Measurements from ENCODE around the gene SLC18A2. TPM values are rescaled to one million over a fixed set of nuclear protein-coding genes. Genes with fewer than 3 reads are reported as not detected.
"Not testable (repeated sequence)": the region's sequence is repeated elsewhere in the genome, so short reads cannot be mapped to it uniquely, and the experiment has no call there.

The SLC18A2 gene
- polyA plus RNA-seq, 4 donors, result 0.22 to 0.57 (median 0.33) TPM

DNA sequence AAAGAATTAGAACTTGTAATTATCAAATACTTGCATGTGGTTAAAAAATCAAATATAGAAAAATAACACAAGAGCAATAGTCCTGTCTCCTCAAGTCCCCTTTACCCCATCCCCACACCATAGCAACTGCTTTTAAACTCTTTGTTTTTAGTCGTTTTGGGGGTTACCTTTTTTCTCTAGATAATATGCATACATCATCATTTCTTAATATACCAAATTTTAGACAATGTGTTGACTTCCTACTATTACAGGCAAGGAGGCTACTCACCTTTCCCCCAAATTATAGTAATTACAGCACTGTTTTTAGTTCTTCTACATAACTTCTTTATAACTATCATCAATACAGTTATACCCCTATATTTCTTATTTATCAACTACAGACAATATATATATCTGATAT, 57.3 kb downstream of the SLC18A2 start:
- Histone ChIP-seq H3K36me3 (ENCODE audit: control insufficient read depth in 3 of 3, insufficient read depth in 2 of 3, low read depth in 1 of 3, low read length in 3 of 3) (no peaks in the 10 kb centered on the region), H3K4me3 (ENCODE audit: low read depth in 1 of 3, low read length in 3 of 3) (no peak overlapping the region), H3K27ac (ENCODE audit: low read depth in 1 of 3, low read length in 2 of 3) (no peak overlapping the region), H3K27me3 (ENCODE audit: control insufficient read depth in 3 of 3, insufficient read depth in 3 of 3, low read length in 3 of 3) (no peaks in the 10 kb centered on the region), H3K9me3 (ENCODE audit: control insufficient read depth in 2 of 2, insufficient read depth in 1 of 2, low read depth in 1 of 2, low read length in 1 of 2) (peaks cover 0 to 7% of the 10 kb centered on the region in 2 donors), H3K4me1 (ENCODE audit: control insufficient read depth in 3 of 3, insufficient read depth in 2 of 3, low read depth in 1 of 3, low read length in 2 of 3) (no peaks in the 10 kb centered on the region)
- FAIRE-seq, result no peak
- 64 to 82% (median 82%) methylated on average over 1 of the region's 1 CpG for WGBS, 3 donors
- no peak for DNase-seq

DNA sequence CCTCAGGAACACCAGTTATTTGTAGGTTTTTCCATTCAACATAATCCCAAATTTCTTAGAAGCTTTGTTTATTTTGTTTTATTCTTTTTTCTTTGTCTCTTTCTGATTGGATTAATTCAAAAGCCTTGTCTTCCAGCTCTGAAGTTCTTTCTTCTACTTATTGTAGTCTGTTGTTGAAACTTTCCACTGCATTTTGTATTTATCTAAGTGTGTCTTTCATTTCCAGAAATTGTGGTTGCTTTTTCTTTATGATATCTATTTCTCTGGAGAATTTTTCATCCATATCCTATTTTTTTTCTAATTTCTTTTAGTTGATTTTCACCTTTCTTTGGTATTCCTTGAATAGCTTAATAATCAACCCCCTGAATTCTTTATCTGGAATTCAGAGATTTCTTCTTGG, 58.5 kb downstream of the SLC18A2 start:
- FAIRE-seq, result no peak
- no peak for DNase-seq
- H3K27ac ChIP-seq (ENCODE audit: low read depth in 1 of 3, low read length in 2 of 3), result no peak overlapping the region
- no peaks in the 10 kb centered on the region for H3K4me1 ChIP-seq (ENCODE audit: control insufficient read depth in 3 of 3, insufficient read depth in 2 of 3, low read depth in 1 of 3, low read length in 2 of 3)
- H3K4me3 ChIP-seq (ENCODE audit: low read depth in 1 of 3, low read length in 3 of 3), result no peak overlapping the region
- peaks cover 0 to 6% (median 0%) of the 10 kb centered on the region in 3 donors for H3K36me3 ChIP-seq (ENCODE audit: control insufficient read depth in 3 of 3, insufficient read depth in 2 of 3, low read depth in 1 of 3, low read length in 3 of 3)
- H3K9me3 ChIP-seq (ENCODE audit: control insufficient read depth in 2 of 2, insufficient read depth in 1 of 2, low read depth in 1 of 2, low read length in 1 of 2), result peaks cover 0 to 15% of the 10 kb centered on the region in 2 donors
- no peaks in the 10 kb centered on the region for H3K27me3 ChIP-seq (ENCODE audit: control insufficient read depth in 3 of 3, insufficient read depth in 3 of 3, low read length in 3 of 3)

DNA sequence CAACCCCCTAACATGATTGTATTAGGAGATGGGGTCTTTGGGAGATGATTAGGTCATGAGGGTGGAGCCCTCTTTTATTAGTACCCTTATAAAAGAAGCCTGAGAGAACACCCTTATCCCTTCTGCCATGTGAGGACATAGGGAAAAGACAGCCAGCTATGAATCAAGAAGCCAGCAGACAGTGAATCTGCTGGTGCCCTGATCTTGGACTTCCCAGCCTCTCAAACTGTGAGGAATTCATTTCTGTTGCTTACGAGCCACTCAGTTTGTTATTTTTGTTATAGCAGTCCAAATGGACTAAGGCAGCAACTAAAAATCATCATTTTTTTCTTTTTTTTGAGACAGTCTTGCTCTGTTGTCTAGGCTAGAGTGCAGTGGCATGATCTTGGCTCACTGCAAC, 59.8 kb downstream of the SLC18A2 start:
- Histone ChIP-seq H3K36me3 (ENCODE audit: control insufficient read depth in 3 of 3, insufficient read depth in 2 of 3, low read depth in 1 of 3, low read length in 3 of 3) (peaks cover 0 to 9% (median 2%) of the 10 kb centered on the region in 3 donors), H3K4me3 (ENCODE audit: low read depth in 1 of 3, low read length in 3 of 3) (no peak overlapping the region), H3K27me3 (ENCODE audit: control insufficient read depth in 3 of 3, insufficient read depth in 3 of 3, low read length in 3 of 3) (no peaks in the 10 kb centered on the region), H3K27ac (ENCODE audit: low read depth in 1 of 3, low read length in 2 of 3) (no peak overlapping the region), H3K9me3 (ENCODE audit: control insufficient read depth in 2 of 2, insufficient read depth in 1 of 2, low read depth in 1 of 2, low read length in 1 of 2) (peaks cover 0 to 15% of the 10 kb centered on the region in 2 donors), H3K4me1 (ENCODE audit: control insufficient read depth in 3 of 3, insufficient read depth in 2 of 3, low read depth in 1 of 3, low read length in 2 of 3) (no peaks in the 10 kb centered on the region)
- no peak for DNase-seq
- 95 to 100% (median 98%) methylated on average over 1 of the region's 1 CpG for WGBS, 3 donors
- FAIRE-seq, result no peak

DNA sequence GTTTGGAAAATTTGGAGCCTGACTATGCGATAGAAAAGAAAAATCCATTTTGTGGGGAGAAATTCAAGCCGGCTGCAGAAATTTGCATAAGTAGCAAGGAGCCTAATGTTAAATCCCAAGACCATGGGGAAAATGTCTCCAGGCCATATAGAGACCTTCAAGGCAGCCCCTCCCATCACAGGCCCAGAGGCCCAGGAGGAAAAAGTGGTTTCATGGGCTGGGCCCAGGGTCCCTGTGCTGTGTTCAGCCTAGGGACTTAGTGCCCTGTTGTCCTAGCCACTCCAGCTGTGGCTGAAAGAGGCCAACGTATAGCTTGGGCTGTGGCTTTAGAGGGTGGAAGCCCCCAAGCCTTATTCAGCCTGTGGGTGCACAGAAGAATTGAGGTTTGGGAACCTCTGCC, 62.5 kb downstream of the SLC18A2 start:
- not testable (repeated sequence) for H3K27ac ChIP-seq (ENCODE audit: low read depth in 1 of 3, low read length in 2 of 3); H3K4me3 ChIP-seq (ENCODE audit: low read depth in 1 of 3, low read length in 3 of 3); H3K27me3 ChIP-seq (ENCODE audit: control insufficient read depth in 3 of 3, insufficient read depth in 3 of 3, low read length in 3 of 3); H3K4me1 ChIP-seq (ENCODE audit: control insufficient read depth in 3 of 3, insufficient read depth in 2 of 3, low read depth in 1 of 3, low read length in 2 of 3); H3K36me3 ChIP-seq (ENCODE audit: control insufficient read depth in 3 of 3, insufficient read depth in 2 of 3, low read depth in 1 of 3, low read length in 3 of 3); DNase-seq; FAIRE-seq
- WGBS, 3 donors, result 98 to 100% (median 99%) methylated on average over 3 of the region's 3 CpGs
- H3K9me3 ChIP-seq (ENCODE audit: control insufficient read depth in 2 of 2, insufficient read depth in 1 of 2, low read depth in 1 of 2, low read length in 1 of 2), result peaks cover 0 to 15% of the 10 kb centered on the region in 2 donors

DNA sequence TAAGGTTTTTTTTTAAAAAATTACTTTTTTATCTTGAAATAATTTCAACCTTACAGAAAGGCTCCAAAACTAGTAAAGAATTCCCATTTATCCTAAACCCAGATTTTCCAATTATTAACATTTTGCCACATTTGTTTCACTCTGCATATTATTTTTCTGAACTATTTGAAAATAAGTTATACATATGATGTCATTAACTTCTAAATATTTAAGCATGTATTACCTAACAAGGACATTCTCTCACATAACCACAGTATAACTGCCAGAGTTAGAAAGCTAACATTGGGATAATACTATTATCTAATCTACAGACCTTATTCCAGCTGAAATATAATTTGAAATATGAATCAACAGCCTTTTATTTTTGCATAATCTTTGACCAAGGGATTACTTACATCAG, 65.8 kb downstream of the SLC18A2 start:
- Histone ChIP-seq H3K36me3 (ENCODE audit: control insufficient read depth in 3 of 3, insufficient read depth in 2 of 3, low read depth in 1 of 3, low read length in 3 of 3) (peaks cover 0 to 9% (median 2%) of the 10 kb centered on the region in 3 donors), H3K9me3 (ENCODE audit: control insufficient read depth in 2 of 2, insufficient read depth in 1 of 2, low read depth in 1 of 2, low read length in 1 of 2) (peaks cover 0 to 12% of the 10 kb centered on the region in 2 donors), H3K27ac (ENCODE audit: low read depth in 1 of 3, low read length in 2 of 3) (no peak overlapping the region), H3K4me1 (ENCODE audit: control insufficient read depth in 3 of 3, insufficient read depth in 2 of 3, low read depth in 1 of 3, low read length in 2 of 3) (no peaks in the 10 kb centered on the region), H3K27me3 (ENCODE audit: control insufficient read depth in 3 of 3, insufficient read depth in 3 of 3, low read length in 3 of 3) (no peaks in the 10 kb centered on the region), H3K4me3 (ENCODE audit: low read depth in 1 of 3, low read length in 3 of 3) (no peak overlapping the region)
- no peak for DNase-seq
- FAIRE-seq, result no peak

- Histone ChIP-seq H3K4me3 (ENCODE audit: low read depth in 1 of 3, low read length in 3 of 3) (no peak overlapping the region), H3K9me3 (ENCODE audit: control insufficient read depth in 2 of 2, insufficient read depth in 1 of 2, low read depth in 1 of 2, low read length in 1 of 2) (no peaks in the 10 kb centered on the region), H3K4me1 (ENCODE audit: control insufficient read depth in 3 of 3, insufficient read depth in 2 of 3, low read depth in 1 of 3, low read length in 2 of 3) (no peaks in the 10 kb centered on the region), H3K27me3 (ENCODE audit: control insufficient read depth in 3 of 3, insufficient read depth in 3 of 3, low read length in 3 of 3) (no peaks in the 10 kb centered on the region), H3K27ac (ENCODE audit: low read depth in 1 of 3, low read length in 2 of 3) (no peak overlapping the region), H3K36me3 (ENCODE audit: control insufficient read depth in 3 of 3, insufficient read depth in 2 of 3, low read depth in 1 of 3, low read length in 3 of 3) (peaks cover 0 to 9% (median 1%) of the 10 kb centered on the region in 3 donors)
- WGBS, 3 donors, result 92 to 95% (median 95%) methylated on average over 5 of the region's 5 CpGs
- FAIRE-seq, result no peak
- DNase-seq, result no peak
These were observed 70.3 kb downstream of the SLC18A2 start for GRCh38 chr10:117311261-117311660.

GRCh38 chr10:117312430-117312829, 71.5 kb downstream of the SLC18A2 start:
- no peaks in the 10 kb centered on the region for H3K4me1 ChIP-seq (ENCODE audit: control insufficient read depth in 3 of 3, insufficient read depth in 2 of 3, low read depth in 1 of 3, low read length in 2 of 3)
- no peak overlapping the region for H3K27ac ChIP-seq (ENCODE audit: low read depth in 1 of 3, low read length in 2 of 3)
- H3K9me3 ChIP-seq (ENCODE audit: control insufficient read depth in 2 of 2, insufficient read depth in 1 of 2, low read depth in 1 of 2, low read length in 1 of 2), result no peaks in the 10 kb centered on the region
- no peaks in the 10 kb centered on the region for H3K27me3 ChIP-seq (ENCODE audit: control insufficient read depth in 3 of 3, insufficient read depth in 3 of 3, low read length in 3 of 3)
- DNase-seq (no peak), FAIRE-seq (no peak)
- WGBS, 3 donors, result 88% methylated on average over 4 of the region's 4 CpGs
- peaks cover 0 to 9% (median 3%) of the 10 kb centered on the region in 3 donors for H3K36me3 ChIP-seq (ENCODE audit: control insufficient read depth in 3 of 3, insufficient read depth in 2 of 3, low read depth in 1 of 3, low read length in 3 of 3)
- no peak overlapping the region for H3K4me3 ChIP-seq (ENCODE audit: low read depth in 1 of 3, low read length in 3 of 3)

DNA sequence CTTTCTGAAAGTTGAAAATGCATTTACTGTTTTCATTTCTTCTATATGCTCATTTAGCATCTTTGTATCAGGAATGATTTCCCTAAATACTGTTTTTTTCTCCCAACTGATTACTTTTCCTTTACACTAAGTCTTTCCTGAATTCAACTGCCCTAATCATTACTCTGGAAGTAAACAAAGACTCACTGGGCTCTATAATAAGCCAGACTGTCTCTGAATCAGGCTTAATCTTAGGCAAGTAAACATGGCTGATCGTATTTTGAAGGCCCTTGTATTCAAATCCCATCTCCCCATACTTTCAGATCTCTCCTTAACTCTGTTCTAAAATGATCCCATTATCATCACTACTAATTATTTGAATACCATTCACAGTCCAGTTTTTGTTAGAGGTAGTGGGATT, 72.7 kb downstream of the SLC18A2 start:
- WGBS, 3 donors, result 73 to 93% (median 92%) methylated on average over 1 of the region's 1 CpG
- no peak for DNase-seq
- no peak for FAIRE-seq
- Histone ChIP-seq H3K4me1 (ENCODE audit: control insufficient read depth in 3 of 3, insufficient read depth in 2 of 3, low read depth in 1 of 3, low read length in 2 of 3) (no peaks in the 10 kb centered on the region), H3K9me3 (ENCODE audit: control insufficient read depth in 2 of 2, insufficient read depth in 1 of 2, low read depth in 1 of 2, low read length in 1 of 2) (no peaks in the 10 kb centered on the region), H3K27ac (ENCODE audit: low read depth in 1 of 3, low read length in 2 of 3) (no peak overlapping the region), H3K4me3 (ENCODE audit: low read depth in 1 of 3, low read length in 3 of 3) (no peak overlapping the region), H3K36me3 (ENCODE audit: control insufficient read depth in 3 of 3, insufficient read depth in 2 of 3, low read depth in 1 of 3, low read length in 3 of 3) (peaks cover 0 to 9% (median 3%) of the 10 kb centered on the region in 3 donors), H3K27me3 (ENCODE audit: control insufficient read depth in 3 of 3, insufficient read depth in 3 of 3, low read length in 3 of 3) (no peaks in the 10 kb centered on the region)

DNA sequence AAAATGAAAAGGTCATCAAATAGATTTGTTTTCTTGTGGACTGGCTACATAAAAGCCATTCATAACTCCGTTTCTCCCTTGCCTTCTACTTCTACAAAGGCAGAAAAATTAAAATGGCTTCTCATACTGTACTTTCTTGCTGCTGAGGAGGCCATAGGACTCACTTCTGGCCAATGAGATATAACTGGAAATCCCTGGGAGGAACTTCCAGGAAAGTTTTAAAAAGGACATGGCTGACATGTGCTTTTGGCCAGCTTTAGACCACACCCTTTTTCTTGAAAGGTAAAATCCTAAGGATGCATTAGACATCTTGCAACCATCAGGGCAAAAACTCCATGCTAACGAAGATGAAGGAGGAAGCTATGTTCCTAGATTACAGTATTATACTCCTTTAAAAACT, 75.8 kb downstream of the SLC18A2 start:
- H3K4me1 ChIP-seq (ENCODE audit: control insufficient read depth in 3 of 3, insufficient read depth in 2 of 3, low read depth in 1 of 3, low read length in 2 of 3), result no peaks in the 10 kb centered on the region
- no peak for DNase-seq
- 96% methylated on average over 2 of the region's 2 CpGs for WGBS, 3 donors
- no peak overlapping the region for H3K27ac ChIP-seq (ENCODE audit: low read depth in 1 of 3, low read length in 2 of 3)
- no peak for FAIRE-seq
- H3K36me3 ChIP-seq (ENCODE audit: control insufficient read depth in 3 of 3, insufficient read depth in 2 of 3, low read depth in 1 of 3, low read length in 3 of 3), result peaks cover 0 to 8% (median 3%) of the 10 kb centered on the region in 3 donors
- no peaks in the 10 kb centered on the region for H3K9me3 ChIP-seq (ENCODE audit: control insufficient read depth in 2 of 2, insufficient read depth in 1 of 2, low read depth in 1 of 2, low read length in 1 of 2)
- no peaks in the 10 kb centered on the region for H3K27me3 ChIP-seq (ENCODE audit: control insufficient read depth in 3 of 3, insufficient read depth in 3 of 3, low read length in 3 of 3)
- no peak overlapping the region for H3K4me3 ChIP-seq (ENCODE audit: low read depth in 1 of 3, low read length in 3 of 3)
